Esophagus squamous epithelium (tissue), 4 donors: Measurements from ENCODE around the gene MAG.

ENCODE experiments used
- CTCF ChIP-seq, 6 experiments: fragments of 450-650 bp in 4 of 6; fragments of 200-600 bp in 2 of 6; sonication (generic) in 2 of 6; IDR thresholded peaks; one replicate each; pipeline ENCODE4 v1.5.1; 2016 to 2019; ENCODE audit warnings: antibody characterized with exemption in 6 of 6, mild to moderate bottlenecking in 4 of 6, moderate library complexity in 4 of 6
- POLR2A ChIP-seq, 4 donors: fragments of 450-650 bp; IDR thresholded peaks; one replicate each; pipeline ENCODE4 v1.6.1; 2017; ENCODE audit warnings: antibody characterized with exemption in 4 of 4, mild to moderate bottlenecking in 4 of 4, moderate library complexity in 3 of 4

DNA sequence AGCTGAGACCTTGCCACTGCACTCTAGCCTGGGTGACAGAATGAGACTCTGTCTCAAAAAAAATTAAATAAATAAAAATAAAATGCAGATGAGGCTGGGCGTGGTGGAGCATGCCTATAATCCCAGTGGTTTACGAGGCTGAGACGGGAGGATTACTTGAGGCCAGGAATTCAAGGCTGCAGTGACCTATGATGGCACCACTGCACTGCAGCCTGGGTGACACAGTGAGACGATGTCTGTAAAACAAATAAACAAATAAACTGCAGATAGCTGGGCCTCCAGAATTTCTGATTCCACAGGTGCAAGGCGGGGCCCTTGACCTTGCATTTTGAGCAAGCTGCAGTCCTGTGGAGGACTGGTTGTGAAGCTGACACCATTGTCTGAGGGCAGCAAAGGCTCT, 3.1 kb upstream of the MAG start:
- no peak for TF ChIP-seq POLR2A (IDR thresholded peaks at IDR 0.05)
- no peak for TF ChIP-seq CTCF (IDR thresholded peaks at IDR 0.05)
